A375 (cell line): ENCODE data around the gene HLA-A. TPM values are rescaled to one million over a fixed set of nuclear protein-coding genes. Genes with fewer than 3 reads are reported as not detected.

Source experiments
- small RNA-seq: library from RNA; depleted of rRNA; stranded (forward); fragments of <200 nt; gene quantifications from one replicate; pipeline ENCODE3, GENCODE V24; 2014
- total RNA-seq: library from RNA; depleted of rRNA; stranded (reverse); fragments of >200 nt; shearing (Covaris generic); gene quantifications from 2 replicates; pipeline ENCODE4 v1.2.3, GENCODE V29; 2014; rRNA removed

The HLA-A gene
- total RNA-seq: 267 and 308 TPM in 2 replicates

DNA sequence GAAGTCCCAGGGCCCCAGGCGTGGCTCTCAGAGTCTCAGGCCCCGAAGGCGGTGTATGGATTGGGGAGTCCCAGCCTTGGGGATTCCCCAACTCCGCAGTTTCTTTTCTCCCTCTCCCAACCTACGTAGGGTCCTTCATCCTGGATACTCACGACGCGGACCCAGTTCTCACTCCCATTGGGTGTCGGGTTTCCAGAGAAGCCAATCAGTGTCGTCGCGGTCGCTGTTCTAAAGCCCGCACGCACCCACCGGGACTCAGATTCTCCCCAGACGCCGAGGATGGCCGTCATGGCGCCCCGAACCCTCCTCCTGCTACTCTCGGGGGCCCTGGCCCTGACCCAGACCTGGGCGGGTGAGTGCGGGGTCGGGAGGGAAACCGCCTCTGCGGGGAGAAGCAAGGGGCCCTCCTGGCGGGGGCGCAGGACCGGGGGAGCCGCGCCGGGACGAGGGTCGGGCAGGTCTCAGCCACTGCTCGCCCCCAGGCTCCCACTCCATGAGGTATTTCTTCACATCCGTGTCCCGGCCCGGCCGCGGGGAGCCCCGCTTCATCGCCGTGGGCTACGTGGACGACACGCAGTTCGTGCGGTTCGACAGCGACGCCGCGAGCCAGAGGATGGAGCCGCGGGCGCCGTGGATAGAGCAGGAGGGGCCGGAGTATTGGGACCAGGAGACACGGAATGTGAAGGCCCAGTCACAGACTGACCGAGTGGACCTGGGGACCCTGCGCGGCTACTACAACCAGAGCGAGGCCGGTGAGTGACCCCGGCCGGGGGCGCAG, at the start of gene HLA-A:
HLA-A (plus strand) TSS at position 258 of the 778 bp plus-strand sequence; CDS start at position 280, 22 bp downstream.

Small RNA genes within 50 kb of the gene (small RNA-seq; reads per million reads assigned to genes)
- gene HLA-U: not detected

Other genes starting within 250 kb of the HLA-A start
- gene HLA-F, start 219.1 kb upstream of the HLA-A start, total RNA-seq: 16.2 and 18.7 TPM in 2 replicates
- not detected in 2 replicates for gene HLA-G, start 114.7 kb upstream of the HLA-A start, total RNA-seq
- gene POLR1H, start 118.7 kb downstream of the HLA-A start, total RNA-seq: 25.9 and 27.4 TPM in 2 replicates
- gene PPP1R11, start 124.7 kb downstream of the HLA-A start, total RNA-seq: 36.8 and 40.9 TPM in 2 replicates
- not detected in 2 replicates for gene RNF39, start 133.2 kb downstream of the HLA-A start, total RNA-seq
- gene TRIM31, start 170.6 kb downstream of the HLA-A start, total RNA-seq: not detected in 2 replicates
- not detected in 2 replicates for gene TRIM40, start 193.6 kb downstream of the HLA-A start, total RNA-seq
- gene TRIM10, start 218.7 kb downstream of the HLA-A start, total RNA-seq: not detected in 2 replicates
- gene TRIM15, start 221.0 kb downstream of the HLA-A start, total RNA-seq: not detected in 2 replicates